Stimulated activated CD8-positive, alpha-beta memory T cell treated with anti-CD3 and anti-CD28 coated beads, Interleukin-7, amount 100 ng/mL, for 24 hours (primary cell): ENCODE results near the gene FAM217A.

ENCODE experiments used
- DNase-seq: peaks from one replicate; pipeline ENCODE4 v3.0.0-alpha.2; 2020; ENCODE audit warnings: low read depth

The FAM217A gene

DNA sequence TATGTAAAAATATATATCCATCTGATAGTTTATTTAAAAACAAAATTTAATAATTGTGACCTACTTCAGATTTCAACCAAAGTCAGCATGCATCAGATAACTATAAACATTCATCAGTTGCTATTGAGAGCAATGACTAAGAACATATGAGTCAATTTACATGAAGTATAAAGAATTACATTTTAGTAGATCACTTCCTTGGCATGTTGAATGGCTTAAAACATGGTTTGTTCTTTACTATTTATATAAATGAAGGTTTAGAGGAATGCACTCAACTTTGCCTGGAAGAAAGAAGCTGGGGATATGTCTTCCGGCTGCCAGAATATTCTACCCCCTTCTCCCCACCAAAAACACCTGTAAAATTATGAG, 6.4 kb upstream of the FAM217A start:
- no peak for DNase-seq

- DNase-seq = no peak
Observed at GRCh38 chr6:4084444-4085331, 5.8 kb upstream of the FAM217A start.

- DNase-seq = no peak
Observed at GRCh38 chr6:4074478-4075235, 4.3 kb downstream of the FAM217A start.

GRCh38 chr6:4071330-4071729, 7.6 kb downstream of the FAM217A start:
- no peak for DNase-seq

DNA sequence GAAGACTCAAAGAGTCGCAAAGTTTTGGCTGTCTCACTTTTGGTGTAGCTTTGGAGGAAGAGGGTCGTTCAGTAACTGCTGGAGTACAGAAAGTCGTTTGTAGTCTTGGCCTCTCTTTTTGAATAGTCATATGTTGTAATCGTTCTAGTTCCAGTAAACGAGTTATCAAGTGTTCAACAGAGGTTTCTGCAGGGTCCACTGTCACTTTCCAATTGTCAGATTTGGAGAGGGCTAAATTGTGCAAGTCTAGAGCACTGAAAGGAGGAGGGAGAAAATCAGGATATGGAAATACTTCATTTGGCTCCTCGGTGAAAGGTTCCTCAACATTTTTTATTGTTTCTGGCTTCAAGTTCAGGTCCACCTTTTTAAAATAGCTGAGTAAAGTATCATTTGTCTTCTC, 9.7 kb downstream of the FAM217A start:
- no peak for DNase-seq

DNA sequence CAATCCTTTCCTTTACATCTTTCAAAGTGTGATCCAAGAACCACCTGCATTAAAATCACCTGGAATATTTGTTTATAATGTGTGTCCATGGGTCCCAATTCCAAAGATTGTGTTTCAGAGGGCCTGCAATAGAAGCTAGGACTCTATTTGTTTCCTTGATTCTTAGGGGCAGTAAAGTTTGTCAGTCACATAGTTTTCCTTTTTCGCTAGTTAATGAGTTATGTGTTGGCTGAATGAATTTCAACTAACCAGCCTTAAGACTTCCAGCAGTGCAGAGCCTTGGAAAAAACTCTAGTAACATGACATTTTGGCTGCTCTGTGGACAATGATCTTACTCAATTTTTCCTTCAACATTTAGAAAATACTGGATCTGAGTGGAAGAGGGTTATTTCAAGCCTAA, 11.3 kb downstream of the FAM217A start:
- no peak for DNase-seq

- no peak for DNase-seq
Observed at GRCh38 chr6:4066029-4066755, 12.7 kb downstream of the FAM217A start.

DNA sequence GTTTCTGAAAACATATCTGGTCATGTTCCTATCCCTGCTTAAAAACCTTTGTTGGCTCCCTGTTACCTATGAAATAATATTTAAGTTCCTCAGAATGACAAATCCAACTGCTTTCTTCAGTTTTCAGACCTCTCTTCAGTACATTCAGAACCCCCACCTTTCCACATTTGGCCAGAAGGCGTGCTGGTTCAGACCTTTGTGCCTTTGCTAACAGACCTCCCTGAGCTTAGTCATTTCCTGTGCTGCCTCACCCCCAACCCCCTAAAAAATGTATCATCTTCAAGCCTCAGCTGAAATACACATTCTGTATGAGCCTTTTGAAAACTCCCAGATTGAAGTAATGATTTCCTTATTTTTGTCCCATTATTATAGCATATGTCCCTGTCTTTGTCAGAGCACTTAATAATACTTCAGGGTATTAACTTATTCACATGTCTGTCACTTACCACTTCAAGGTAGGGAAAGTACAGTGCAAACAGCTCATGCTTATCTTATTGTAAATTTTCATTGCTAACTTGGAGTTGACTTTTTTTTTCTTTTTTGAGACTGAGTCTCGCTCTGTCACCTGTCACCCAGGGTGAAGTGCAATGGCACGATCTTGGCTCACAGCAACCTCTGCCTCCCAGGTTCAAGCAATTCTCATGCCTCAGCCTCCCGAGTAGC, 19.7 kb downstream of the FAM217A start:
- peak; percentile 22 for DNase-seq

GRCh38 chr6:4057036-4057435, 21.9 kb downstream of the FAM217A start:
- DNase-seq = no peak

DNA sequence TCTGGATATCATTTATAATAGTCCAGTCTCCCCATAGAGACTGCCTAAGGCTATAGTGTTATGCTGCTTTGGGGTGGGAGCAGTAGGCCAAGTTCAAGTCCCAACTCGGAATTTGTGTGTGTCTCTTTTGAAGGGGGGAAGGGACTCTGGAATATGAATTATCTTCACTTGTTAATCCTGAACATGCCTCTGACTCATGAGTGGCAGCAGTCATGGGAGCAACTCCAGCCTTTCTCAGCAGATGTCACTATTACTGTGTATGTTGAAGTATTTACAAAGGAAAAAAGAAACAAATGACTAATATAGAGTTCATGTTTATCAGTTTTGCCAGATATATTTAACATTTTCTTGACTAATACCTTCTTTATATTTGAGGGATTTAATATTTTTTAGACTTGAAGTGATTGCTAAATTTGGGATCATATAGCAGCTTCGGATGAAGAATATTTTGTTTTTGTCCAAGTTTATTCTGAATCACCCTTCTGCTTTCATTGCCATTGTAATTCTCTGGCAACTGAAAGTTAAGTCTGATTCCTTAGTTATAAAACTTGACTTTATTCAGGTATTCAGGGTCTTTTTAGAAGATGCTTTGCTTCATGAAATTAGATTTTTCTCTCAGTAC, 23.4 kb downstream of the FAM217A start:
- DNase-seq = no peak

DNA sequence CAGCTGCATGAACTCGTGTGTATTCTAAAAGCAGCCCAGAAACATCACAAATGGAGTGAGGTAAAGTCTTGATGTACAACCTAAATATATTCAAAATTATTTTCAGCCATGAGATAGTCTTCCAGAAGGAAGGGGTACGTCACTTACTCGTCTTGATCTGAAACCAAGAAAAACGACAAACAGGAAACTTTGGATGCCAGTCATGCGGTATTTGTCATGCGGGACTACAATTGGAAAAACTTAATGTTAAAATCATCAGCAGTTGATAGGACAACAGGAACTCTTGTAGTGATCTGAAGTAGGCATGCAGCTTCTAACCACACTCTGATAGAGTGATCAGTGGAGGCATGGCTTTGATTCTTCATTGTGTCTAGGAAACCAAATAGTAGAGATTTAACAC, 29.7 kb downstream of the FAM217A start:
- no peak for DNase-seq

GRCh38 chr6:4041480-4041879, 37.5 kb downstream of the FAM217A start:
- no peak for DNase-seq

- no peak for DNase-seq
Observed at GRCh38 chr6:4039348-4039747, 39.6 kb downstream of the FAM217A start.

GRCh38 chr6:4036581-4036980, 42.4 kb downstream of the FAM217A start:
- no peak for DNase-seq

DNA sequence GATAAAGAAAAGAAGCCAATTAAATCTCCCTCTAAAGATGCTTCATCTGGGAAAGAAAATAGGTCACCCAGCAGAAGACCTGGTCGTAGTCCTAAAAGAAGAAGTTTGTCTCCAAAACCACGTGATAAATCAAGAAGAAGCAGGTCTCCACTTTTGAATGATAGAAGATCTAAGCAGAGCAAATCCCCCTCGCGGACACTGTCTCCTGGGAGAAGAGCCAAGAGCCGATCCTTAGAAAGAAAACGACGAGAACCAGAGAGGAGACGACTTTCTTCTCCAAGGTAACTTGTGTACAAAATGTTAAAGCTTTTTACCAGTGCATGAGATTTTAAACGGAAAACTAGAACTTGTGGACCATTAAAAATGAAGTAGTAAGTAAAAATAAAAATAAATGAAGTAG, 46.5 kb downstream of the FAM217A start:
- DNase-seq = no peak

DNA sequence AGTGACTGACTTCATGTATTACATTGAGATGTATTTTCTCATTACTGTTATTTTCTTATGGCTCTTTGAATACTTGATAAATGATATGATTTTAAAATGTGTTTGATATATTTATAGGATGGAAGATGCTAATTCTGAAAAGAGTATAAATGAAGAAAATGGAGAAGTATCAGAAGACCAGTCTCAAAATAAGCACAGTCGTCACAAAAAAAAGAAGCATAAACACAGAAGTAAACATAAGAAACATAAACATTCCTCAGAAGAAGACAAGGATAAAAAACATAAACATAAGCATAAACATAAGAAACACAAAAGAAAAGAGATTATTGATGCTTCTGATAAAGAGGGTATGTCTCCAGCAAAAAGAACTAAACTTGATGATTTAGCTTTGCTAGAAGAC, 47.5 kb downstream of the FAM217A start:
- no peak for DNase-seq

- no peak for DNase-seq
Observed at GRCh38 chr6:4030669-4031068, 48.3 kb downstream of the FAM217A start.

DNA sequence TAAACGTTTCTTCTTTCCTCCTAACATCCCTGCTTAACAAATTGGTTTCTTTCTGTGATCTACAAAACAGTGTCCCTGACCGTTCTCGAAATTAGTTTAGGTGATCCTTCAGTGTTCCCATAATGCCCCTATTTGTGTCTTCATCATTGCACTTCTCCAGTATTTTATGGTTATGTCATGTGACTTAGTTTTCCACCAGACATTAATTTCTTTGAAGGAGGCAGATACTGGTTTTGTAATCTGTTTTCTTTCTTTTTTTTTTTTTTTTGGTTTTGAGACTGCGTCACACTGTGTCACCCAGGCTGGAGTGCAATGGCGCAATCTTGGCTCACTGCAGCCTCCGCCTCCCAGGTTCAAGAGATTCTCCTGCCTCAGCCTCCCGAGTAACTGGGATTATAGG, 49.2 kb downstream of the FAM217A start:
- no peak for DNase-seq

DNA sequence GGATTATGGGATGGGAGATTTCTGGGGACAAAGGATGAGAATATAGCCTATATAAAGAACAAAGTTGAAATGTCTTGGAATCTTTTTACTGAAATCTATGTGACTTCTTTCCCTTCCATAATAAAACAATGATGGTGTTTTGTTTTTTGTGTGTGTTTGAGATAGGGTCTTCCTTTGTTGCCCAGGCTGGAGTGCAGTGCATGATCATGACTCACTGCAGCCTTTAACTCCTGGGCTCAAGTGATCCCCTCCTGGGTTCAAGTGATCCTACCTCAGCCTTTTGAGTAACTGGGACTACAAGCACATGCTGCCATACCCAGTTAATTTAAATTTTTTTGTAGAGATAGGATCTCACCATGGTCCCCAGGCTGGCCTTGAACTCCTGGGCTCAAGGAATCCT, 50.9 kb downstream of the FAM217A start:
- DNase-seq = no peak

DNA sequence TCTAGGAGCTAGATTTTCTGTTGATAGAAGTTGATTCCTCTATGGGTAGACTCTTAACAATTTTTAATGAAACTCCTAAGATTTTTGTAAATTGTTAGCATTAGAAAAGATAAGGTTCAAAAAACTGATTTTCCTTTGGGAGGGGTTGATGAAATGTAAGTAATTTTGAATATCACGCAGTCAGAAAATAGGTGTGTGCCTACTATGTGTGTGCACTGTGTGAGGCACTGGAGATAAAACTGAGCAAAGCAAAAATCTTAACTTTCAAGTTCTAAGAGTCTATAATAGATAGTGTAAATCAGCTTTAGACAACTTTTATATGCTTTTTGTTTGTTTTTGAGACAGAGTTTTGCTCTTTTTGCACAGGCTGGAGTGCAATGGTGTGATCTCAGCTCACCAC, 53.3 kb downstream of the FAM217A start:
- no peak for DNase-seq

DNA sequence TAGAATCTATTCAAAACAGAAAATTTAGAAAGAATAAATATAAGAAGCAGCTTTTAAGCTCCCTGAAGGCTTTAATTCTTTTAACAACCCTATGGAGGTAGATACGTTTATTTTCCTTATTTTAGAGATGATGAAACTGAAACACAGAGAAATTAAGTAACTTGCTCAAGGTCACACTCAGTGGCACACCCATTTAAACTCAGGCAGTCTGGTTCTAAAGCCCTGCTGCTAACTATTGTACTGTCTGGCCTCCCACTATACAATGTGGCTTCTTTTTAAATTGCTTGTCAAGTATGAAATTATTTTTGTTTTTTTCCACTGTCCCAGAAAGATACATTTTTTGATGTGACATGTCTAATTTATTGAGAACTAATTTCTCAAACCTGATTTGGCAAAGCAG, 55.7 kb downstream of the FAM217A start:
- no peak for DNase-seq
